Mesendoderm (in vitro differentiated cells): ENCODE data around the gene APOBEC4.

Experiments used
- DNase-seq: peaks from one replicate; pipeline ENCODE4 v3.0.0; 2013
- H2AK5ac ChIP-seq: 2 replicates; pipeline ENCODE4 v1.6.1; 2013; ENCODE audit warnings: low read length, inconsistent platforms
- H2BK120ac ChIP-seq: 2 replicates; pipeline ENCODE4 v1.6.1; 2013; ENCODE audit warnings: low read depth, mild to moderate bottlenecking, low read length, moderate library complexity, mixed read lengths
- H2BK15ac ChIP-seq: replicated peaks from 2 replicates; pipeline ENCODE4 v1.6.1; 2013; ENCODE audit warnings: low read depth, mild to moderate bottlenecking, moderate library complexity
- H2BK5ac ChIP-seq: 2 replicates; pipeline ENCODE4 v1.6.1; 2013; ENCODE audit warnings: low read length, inconsistent platforms
- H3K18ac ChIP-seq: 2 replicates; pipeline ENCODE4 v1.6.1; 2013; ENCODE audit warnings: mild to moderate bottlenecking, low read length, mixed read lengths
- H3K23ac ChIP-seq: one replicate; pipeline ENCODE4 v1.6.1; 2013; ENCODE audit warnings: low read length
- H3K27ac ChIP-seq: 2 replicates; pipeline ENCODE4 v1.5.1; 2013; ENCODE audit warnings: low read depth, mild to moderate bottlenecking, inconsistent platforms, low read length, moderate library complexity
- H3K27me3 ChIP-seq: 2 replicates; pipeline ENCODE4 v1.6.1; 2013; ENCODE audit warnings: low read length, control low read depth, mild to moderate bottlenecking, inconsistent platforms; ENCODE audit not compliant: insufficient read depth, poor library complexity
- H3K36me3 ChIP-seq: 2 replicates; pipeline ENCODE4 v1.6.1; 2013; ENCODE audit warnings: low read length, inconsistent platforms; ENCODE audit not compliant: control insufficient read depth, insufficient read depth
- H3K4ac ChIP-seq: one replicate; pipeline ENCODE4 v1.6.1; 2013; ENCODE audit warnings: low read depth, mild to moderate bottlenecking, low read length, moderate library complexity
- H3K4me1 ChIP-seq: 2 replicates; pipeline ENCODE4 v1.6.1; 2013; ENCODE audit warnings: low read depth, low read length, inconsistent platforms; ENCODE audit not compliant: control insufficient read depth
- H3K4me2 ChIP-seq: 2 replicates; pipeline ENCODE4 v1.6.1; 2013; ENCODE audit warnings: low read length
- H3K4me3 ChIP-seq: 2 replicates; pipeline ENCODE4 v1.5.1; 2013; ENCODE audit warnings: mild to moderate bottlenecking, low read length
- H3K56ac ChIP-seq: one replicate; pipeline ENCODE4 v1.6.1; 2013; ENCODE audit warnings: low read length
- H3K79me1 ChIP-seq: 2 replicates; pipeline ENCODE4 v1.6.1; 2013; ENCODE audit warnings: low read length, inconsistent platforms
- H3K79me2 ChIP-seq: 2 replicates; pipeline ENCODE4 v1.6.1; 2013; ENCODE audit warnings: mild to moderate bottlenecking, low read length; ENCODE audit not compliant: control insufficient read depth, insufficient read depth
- H3K9ac ChIP-seq: 2 replicates; pipeline ENCODE4 v1.6.1; 2013; ENCODE audit warnings: low read length, inconsistent platforms
- H4K5ac ChIP-seq: one replicate; pipeline ENCODE4 v1.6.1; 2013; ENCODE audit warnings: low read length
- H4K8ac ChIP-seq: one replicate; pipeline ENCODE4 v1.6.1; 2013; ENCODE audit warnings: low read depth, mild to moderate bottlenecking, control low read depth, low read length, moderate library complexity
- WGBS: extraction: QIAGEN DNeasy Blood & Tissue Kit; methylation state at CpG from one replicate; pipeline ENCODE4 v1.1.7; 2013; ENCODE audit warnings: low lambda C conversion rate, missing lambda C conversion rate; ENCODE audit not compliant: insufficient coverage; ENCODE audit errors: extremely low coverage; 5-methylcytosine and 5-hydroxymethylcytosine counted together

APOBEC4 gene

GRCh38 chr1:183673605-183674323, 20.6 kb upstream of the APOBEC4 start:
- H2AK5ac ChIP-seq = no peak overlapping the region
- no peak overlapping the region for H3K18ac ChIP-seq
- no peak overlapping the region for H2BK5ac ChIP-seq
- no peak overlapping the region for H2BK15ac ChIP-seq
- H3K79me2 ChIP-seq = no peaks in the 10 kb centered on the region
- H3K79me1 ChIP-seq = no peaks in the 10 kb centered on the region
- H3K36me3 ChIP-seq = no peaks in the 10 kb centered on the region
- H3K27me3 ChIP-seq = no peaks in the 10 kb centered on the region
- no peak overlapping the region for H4K5ac ChIP-seq
- no peak overlapping the region for H3K23ac ChIP-seq
- no CpG with 5 or more reads among the region's 2 CpGs for WGBS
- no peak overlapping the region for H3K27ac ChIP-seq
- DNase-seq = no peak
- H3K56ac ChIP-seq = no peak overlapping the region
- no peak overlapping the region for H3K4me3 ChIP-seq
- no peak overlapping the region for H4K8ac ChIP-seq
- no peak overlapping the region for H3K9ac ChIP-seq
- no peak overlapping the region for H2BK120ac ChIP-seq
- H3K4me1 ChIP-seq = no peaks in the 10 kb centered on the region
- no peak overlapping the region for H3K4ac ChIP-seq
- H3K4me2 ChIP-seq = no peak overlapping the region

- Histone ChIP-seq H3K23ac (no peak overlapping the region), H3K4me2 (no peak overlapping the region), H2BK15ac (no peak overlapping the region), H3K9ac (no peak overlapping the region), H3K18ac (no peak overlapping the region), H3K4ac (no peak overlapping the region), H4K5ac (no peak overlapping the region), H3K27me3 (no peaks in the 10 kb centered on the region), H3K79me2 (no peaks in the 10 kb centered on the region), H3K27ac (no peak overlapping the region), H4K8ac (no peak overlapping the region), H3K56ac (no peak overlapping the region), H3K4me3 (no peak overlapping the region), H3K36me3 (no peaks in the 10 kb centered on the region), H2BK120ac (no peak overlapping the region), H3K4me1 (no peaks in the 10 kb centered on the region), H3K79me1 (no peaks in the 10 kb centered on the region), H2BK5ac (no peak overlapping the region), H2AK5ac (no peak overlapping the region)
- no CpG with 5 or more reads among the region's 1 CpG for WGBS
- no peak for DNase-seq
Measured at GRCh38 chr1:183670169-183670568, 17.1 kb upstream of the APOBEC4 start.

- Histone ChIP-seq H3K79me1 (no peaks in the 10 kb centered on the region), H3K9ac (no peak overlapping the region), H3K4me1 (peaks cover 1% of the 10 kb centered on the region), H3K27ac (no peak overlapping the region), H4K8ac (no peak overlapping the region), H3K23ac (no peak overlapping the region), H2BK5ac (no peak overlapping the region), H3K4ac (no peak overlapping the region), H3K36me3 (no peaks in the 10 kb centered on the region), H3K27me3 (no peaks in the 10 kb centered on the region), H2BK120ac (no peak overlapping the region), H3K4me2 (no peak overlapping the region), H3K79me2 (no peaks in the 10 kb centered on the region), H3K56ac (no peak overlapping the region), H3K4me3 (no peak overlapping the region), H2AK5ac (no peak overlapping the region), H3K18ac (no peak overlapping the region), H2BK15ac (no peak overlapping the region), H4K5ac (no peak overlapping the region)
- DNase-seq = no peak
- no CpG with 5 or more reads among the region's 3 CpGs for WGBS
Measured at GRCh38 chr1:183656355-183656754, 3.2 kb upstream of the APOBEC4 start.

- peaks cover 2% of the 10 kb centered on the region for H3K4me1 ChIP-seq
- H3K79me1 ChIP-seq = no peaks in the 10 kb centered on the region
- H2BK5ac ChIP-seq = no peak overlapping the region
- H3K9ac ChIP-seq = no peak overlapping the region
- H3K18ac ChIP-seq = no peak overlapping the region
- no peak overlapping the region for H4K5ac ChIP-seq
- no peak overlapping the region for H3K27ac ChIP-seq
- H3K27me3 ChIP-seq = no peaks in the 10 kb centered on the region
- WGBS = no CpG with 5 or more reads among the region's 4 CpGs
- H3K79me2 ChIP-seq = no peaks in the 10 kb centered on the region
- H3K4me2 ChIP-seq = no peak overlapping the region
- no peak overlapping the region for H2AK5ac ChIP-seq
- no peak overlapping the region for H4K8ac ChIP-seq
- H3K56ac ChIP-seq = no peak overlapping the region
- H3K23ac ChIP-seq = no peak overlapping the region
- DNase-seq = peak; percentile 93
- H3K36me3 ChIP-seq = no peaks in the 10 kb centered on the region
- H2BK120ac ChIP-seq = no peak overlapping the region
- H3K4ac ChIP-seq = no peak overlapping the region
- no peak overlapping the region for H3K4me3 ChIP-seq
- H2BK15ac ChIP-seq = no peak overlapping the region
Measured at GRCh38 chr1:183655562-183656075, 2.5 kb upstream of the APOBEC4 start.

GRCh38 chr1:183654706-183655105, 1.6 kb upstream of the APOBEC4 start:
- Histone ChIP-seq H2BK5ac (no peak overlapping the region), H4K8ac (no peak overlapping the region), H3K79me2 (no peaks in the 10 kb centered on the region), H3K27me3 (no peaks in the 10 kb centered on the region), H3K56ac (no peak overlapping the region), H3K4me3 (no peak overlapping the region), H3K4me2 (no peak overlapping the region), H2BK120ac (no peak overlapping the region), H2BK15ac (no peak overlapping the region), H3K23ac (no peak overlapping the region), H2AK5ac (no peak overlapping the region), H3K4me1 (peaks cover 2% of the 10 kb centered on the region), H3K79me1 (no peaks in the 10 kb centered on the region), H3K18ac (no peak overlapping the region), H3K9ac (no peak overlapping the region), H4K5ac (no peak overlapping the region), H3K4ac (no peak overlapping the region), H3K27ac (no peak overlapping the region), H3K36me3 (no peaks in the 10 kb centered on the region)
- no peak for DNase-seq
